Cardiac muscle cell (in vitro differentiated cells and primary cell): ENCODE results near the gene ASB15. TPM values are rescaled to one million over a fixed set of nuclear protein-coding genes. Genes with fewer than 3 reads are reported as not detected.

Experiments
- DNase-seq, 2 donors: peaks; one replicate each; pipeline versions ENCODE4 v3.0.0 to v3.0.0-alpha.2; 2010 to 2017; ENCODE audit warnings: low read depth in 1 of 2, low spot score in 1 of 2
- H3K27ac ChIP-seq: fragments of 200-600 bp; sonication (generic); 2 replicates; pipeline ENCODE4 v1.5.1; 2016
- H3K27me3 ChIP-seq: fragments of 200-600 bp; sonication (generic); 2 replicates; pipeline ENCODE4 v1.6.0; 2016; ENCODE audit warnings: control low read depth
- H3K36me3 ChIP-seq: fragments of 200-600 bp; sonication (generic); 2 replicates; pipeline ENCODE4 v1.5.1; 2016; ENCODE audit warnings: control low read depth
- H3K4me1 ChIP-seq: fragments of 200-600 bp; sonication (generic); 2 replicates; pipeline ENCODE4 v1.8.1; 2017; ENCODE audit warnings: low read depth, mild to moderate bottlenecking, mixed run types
- H3K4me3 ChIP-seq: fragments of 200-600 bp; sonication (generic); 2 replicates; pipeline ENCODE4 v1.5.1; 2016; ENCODE audit warnings: mild to moderate bottlenecking
- H3K9me3 ChIP-seq: fragments of 200-600 bp; sonication (generic); 2 replicates; pipeline ENCODE4 v1.5.1; 2017; ENCODE audit warnings: low read depth, mild to moderate bottlenecking, control low read depth
- CTCF ChIP-seq: IDR thresholded peaks from 2 replicates; pipeline ENCODE4 v1.5.1; 2012; ENCODE audit warnings: low read depth, mild to moderate bottlenecking, low read length
- polyA plus RNA-seq: library from polyadenylated mRNA; unstranded; fragments of >200 nt; fragmentation: Nextera tagmentation; extraction: Ambion mirVana; gene quantifications from 2 replicates; pipeline ENCODE4 v1.2.1, GENCODE V29; 2016
- total RNA-seq: library from RNA; depleted of rRNA; stranded (reverse); fragments of >200 nt; gene quantifications from 2 replicates; pipeline ENCODE4 v1.2.3, GENCODE V29; 2016

Gene ASB15
- total and polyA plus RNA-seq, 2 experiments from 2014 or later = not detected

DNA sequence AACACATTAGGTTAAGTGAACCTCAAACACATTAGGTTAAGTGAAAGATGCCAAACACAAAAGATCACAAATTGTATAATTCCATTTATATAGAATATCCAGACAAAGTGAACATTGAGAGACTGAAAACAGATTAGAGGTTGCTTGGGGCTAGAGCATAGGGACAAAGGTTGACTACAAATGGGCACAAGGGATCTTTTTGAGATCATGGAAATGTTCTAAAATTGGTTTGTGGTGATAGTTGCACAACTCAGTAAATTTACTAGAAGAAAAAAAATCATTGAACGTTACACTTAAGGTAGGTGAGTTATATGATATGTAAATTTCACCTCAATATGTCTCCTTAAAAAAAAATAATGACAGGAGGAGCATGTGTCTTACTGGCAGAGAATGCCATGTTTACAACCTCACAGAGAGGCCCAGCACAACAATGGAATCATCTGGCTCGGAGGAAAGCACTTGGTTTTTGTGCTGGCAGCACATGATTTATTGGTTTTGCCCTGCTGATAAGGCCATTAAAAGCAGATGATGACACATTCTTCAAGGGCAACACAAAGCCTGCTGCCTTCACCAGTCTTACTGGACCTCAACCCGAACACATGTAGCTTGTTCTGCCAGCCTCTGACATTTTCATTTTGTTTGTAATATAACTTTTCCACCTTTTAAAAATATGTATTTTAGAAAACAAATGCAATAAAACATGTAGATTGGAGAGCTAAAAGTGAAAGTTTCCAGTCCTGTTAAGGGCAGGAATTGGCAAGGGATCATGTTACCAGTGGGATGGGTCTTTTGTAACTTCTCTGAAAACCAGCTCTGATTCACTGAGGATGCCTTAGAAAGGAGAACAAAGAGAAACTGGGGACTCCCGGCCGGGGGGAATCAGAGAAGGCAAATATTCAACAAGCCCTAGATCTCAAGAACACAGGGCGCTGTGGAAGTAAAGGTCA is 42.1 kb downstream of the ASB15 start:
- no peak for TF ChIP-seq CTCF
- H3K4me3 ChIP-seq = no peak overlapping the region
- no peaks in the 10 kb centered on the region for H3K27me3 ChIP-seq
- no peaks in the 10 kb centered on the region for H3K9me3 ChIP-seq
- H3K4me1 ChIP-seq = peaks cover 31% of the 10 kb centered on the region
- peak; percentile 73 to 83 for DNase-seq
- peak overlapping the region; percentile 94 for H3K27ac ChIP-seq
- H3K36me3 ChIP-seq = no peaks in the 10 kb centered on the region

DNA sequence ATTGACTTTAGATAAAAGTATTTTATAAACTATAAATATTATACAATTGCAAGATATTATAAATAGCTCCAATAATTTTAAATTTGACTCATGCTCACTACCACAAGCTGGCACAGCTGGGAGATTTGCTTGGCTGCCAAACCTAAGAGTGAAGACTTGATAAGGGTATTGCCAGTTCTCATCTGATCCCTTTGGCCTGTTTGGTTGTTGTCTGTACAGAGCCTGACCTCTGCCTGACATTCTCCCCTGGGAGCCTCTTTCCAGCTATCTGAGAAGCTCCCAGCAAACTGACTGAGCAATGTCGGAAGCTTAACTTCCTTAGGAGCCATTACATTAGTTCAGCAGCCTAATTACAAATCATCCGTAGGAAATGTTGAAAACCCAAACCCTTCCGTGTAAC is 43.9 kb downstream of the ASB15 start:
- Histone ChIP-seq H3K9me3 (no peaks in the 10 kb centered on the region), H3K27ac (peak overlapping the region; percentile 94), H3K36me3 (no peaks in the 10 kb centered on the region), H3K4me3 (no peak overlapping the region), H3K4me1 (peaks cover 31% of the 10 kb centered on the region), H3K27me3 (no peaks in the 10 kb centered on the region)
- DNase-seq = peak; percentile 27 to 55
- TF ChIP-seq CTCF = no peak

- H3K9me3 ChIP-seq = no peaks in the 10 kb centered on the region
- no peak for TF ChIP-seq CTCF
- peaks cover 31% of the 10 kb centered on the region for H3K4me1 ChIP-seq
- H3K4me3 ChIP-seq = no peak overlapping the region
- no peaks in the 10 kb centered on the region for H3K27me3 ChIP-seq
- H3K36me3 ChIP-seq = no peaks in the 10 kb centered on the region
- no peak for DNase-seq
- no peak overlapping the region for H3K27ac ChIP-seq
Measured at GRCh38 chr7:123647106-123647730, 45.6 kb downstream of the ASB15 start.

GRCh38 chr7:123649964-123650363 is 48.3 kb downstream of the ASB15 start:
- no peaks in the 10 kb centered on the region for H3K27me3 ChIP-seq
- no peaks in the 10 kb centered on the region for H3K36me3 ChIP-seq
- no peak for TF ChIP-seq CTCF
- H3K4me3 ChIP-seq = no peak overlapping the region
- H3K4me1 ChIP-seq = peaks cover 12% of the 10 kb centered on the region
- H3K9me3 ChIP-seq = no peaks in the 10 kb centered on the region
- H3K27ac ChIP-seq = no peak overlapping the region
- peak in 1 of 2 donors; percentile 60 for DNase-seq

DNA sequence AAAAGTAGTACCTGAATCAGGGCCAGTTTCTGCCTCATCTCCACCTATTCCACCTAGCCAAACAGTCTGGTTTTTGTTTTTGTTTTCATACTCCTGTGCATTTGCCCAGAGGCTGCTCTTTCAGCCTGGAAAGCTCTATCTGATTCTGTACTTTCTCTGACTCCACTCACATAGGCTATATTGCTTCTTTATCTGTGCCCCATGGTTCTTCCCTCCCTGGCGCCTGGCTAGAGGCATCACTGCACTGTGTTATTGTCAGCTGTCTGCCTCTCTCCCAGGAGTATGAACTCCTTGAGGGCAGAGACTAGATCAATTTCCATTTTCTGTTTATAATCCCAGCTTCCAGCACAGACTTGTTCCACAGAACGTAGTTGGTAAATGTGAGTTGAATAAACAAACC is 49.0 kb downstream of the ASB15 start:
- Histone ChIP-seq H3K27ac (peak overlapping the region; percentile 2), H3K36me3 (no peaks in the 10 kb centered on the region), H3K27me3 (no peaks in the 10 kb centered on the region), H3K4me1 (peaks cover 6% of the 10 kb centered on the region), H3K9me3 (no peaks in the 10 kb centered on the region), H3K4me3 (no peak overlapping the region)
- DNase-seq = no peak
- TF ChIP-seq CTCF = no peak
